ENCODE measurements around the gene PEG3. TPM values are rescaled to one million over a fixed set of nuclear protein-coding genes. Genes with fewer than 3 reads are reported as not detected.

Gene PEG3
- total and polyA plus RNA-seq, 2 donors (not counting 1 experiment from before 2014, with no cell fraction given), result 0.22 to 5.6 TPM

DNA sequence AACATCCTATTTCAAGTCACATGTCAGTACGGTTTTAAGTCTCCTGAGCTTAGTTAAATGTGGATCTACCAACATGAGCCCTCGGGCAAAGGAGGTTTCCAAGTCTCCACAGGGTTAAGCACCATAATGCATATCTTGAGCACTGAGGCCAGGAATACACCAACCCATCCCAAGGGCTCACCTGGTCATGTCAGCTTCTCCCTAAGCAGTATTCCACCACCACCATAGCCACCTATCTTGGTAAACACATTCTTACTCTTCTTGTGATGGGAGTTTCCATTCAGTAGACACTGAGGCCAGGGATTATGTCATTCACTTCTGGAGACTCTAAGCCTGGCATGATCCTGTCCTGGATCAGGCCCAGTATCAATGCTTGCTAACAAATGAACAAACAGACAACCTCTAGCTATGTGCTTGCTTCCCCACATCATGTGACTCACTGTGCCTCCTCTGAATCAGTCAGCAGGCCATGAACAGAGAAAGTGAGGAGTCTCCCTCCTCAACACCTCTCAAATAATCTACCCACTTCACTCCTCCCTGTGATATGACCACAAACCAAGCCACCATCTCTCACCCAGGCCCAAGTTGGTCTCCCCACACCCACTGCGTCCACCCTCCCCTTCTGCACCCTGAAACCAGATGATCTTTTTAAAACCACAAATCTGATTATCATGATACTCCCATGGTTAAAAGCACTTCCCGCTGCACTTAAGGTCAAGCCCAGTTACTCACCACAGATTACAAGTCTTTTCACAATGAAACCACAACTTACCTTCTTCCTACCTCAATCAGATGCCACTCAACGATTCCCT lies 5.8 kb downstream of the PEG3 start:
- no peak for DNase-seq (ENCODE audit: low read depth in 2 of 2)
- Histone ChIP-seq H3K4me1 (ENCODE audit: control insufficient read depth, extremely low read depth, insufficient read depth, low read length) (no peaks in the 10 kb centered on the region), H3K4me2 (ENCODE audit: extremely low read depth, insufficient read depth, low read length) (no peak overlapping the region), H3K27ac (ENCODE audit: insufficient read depth, low read length) (no peak overlapping the region), H3K36me3 (ENCODE audit: control insufficient read depth, insufficient read depth, low read length) (no peaks in the 10 kb centered on the region), H3K27me3 (ENCODE audit: control insufficient read depth, insufficient read depth, low read length) (no peaks in the 10 kb centered on the region), H3K4me3 (replicated peaks in 1 of 4; ENCODE audit: control extremely low read depth in 1 of 4, insufficient read depth in 1 of 4, low read depth in 3 of 4, low read length in 4 of 4) (no peak overlapping the region), H3K9ac (ENCODE audit: insufficient read depth, low read length) (no peak overlapping the region), H2AFZ (ENCODE audit: low read length) (no peak overlapping the region), H4K20me1 (ENCODE audit: control insufficient read depth, extremely low read depth, insufficient read depth, low read length) (no peaks in the 10 kb centered on the region), H3K79me2 (ENCODE audit: control insufficient read depth, insufficient read depth, low read length) (no peaks in the 10 kb centered on the region), H3K9me3 (ENCODE audit: control insufficient read depth, insufficient read depth, low read depth, low read length) (no peaks in the 10 kb centered on the region)
- TF ChIP-seq EZH2 (IDR thresholded peaks at IDR 0.05; ENCODE audit: low read length, missing control alignments) (no peak), CTCF (conservative IDR thresholded peaks at IDR 0.05 in 1 of 2, IDR thresholded peaks at IDR 0.05 in 1 of 2; ENCODE audit: low read depth in 1 of 2, low read length in 2 of 2) (no peak)

DNA sequence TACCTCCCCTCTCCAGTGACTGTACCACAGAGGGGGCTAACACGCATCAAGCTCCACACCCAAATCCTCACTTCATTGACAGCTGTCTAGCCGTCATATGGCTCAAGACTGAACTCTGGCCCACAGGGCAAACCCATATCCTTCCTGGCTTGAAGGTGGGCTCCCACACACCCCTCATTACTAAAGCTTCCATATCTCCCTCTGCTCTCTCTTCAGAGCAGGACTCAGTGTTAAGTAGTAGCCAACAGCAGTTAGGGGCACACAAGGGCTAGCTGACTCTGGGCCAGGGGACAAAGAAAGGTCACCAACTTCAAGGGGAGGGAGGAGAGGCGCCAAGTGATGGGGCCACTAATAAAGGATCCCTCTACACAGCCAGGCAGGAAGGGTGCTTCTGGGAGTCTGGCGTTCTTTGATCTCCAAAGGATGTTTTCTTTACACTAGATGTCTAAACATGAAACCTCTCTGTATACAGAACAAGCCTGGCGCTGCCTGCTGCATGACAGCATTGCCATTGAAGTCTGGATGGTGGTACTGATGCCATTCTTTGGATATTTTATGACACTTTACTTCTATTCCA lies 8.1 kb downstream of the PEG3 start:
- Histone ChIP-seq H3K4me2 (ENCODE audit: extremely low read depth, insufficient read depth, low read length) (no peak overlapping the region), H3K4me3 (replicated peaks in 1 of 4; ENCODE audit: control extremely low read depth in 1 of 4, insufficient read depth in 1 of 4, low read depth in 3 of 4, low read length in 4 of 4) (no peak overlapping the region), H3K36me3 (ENCODE audit: control insufficient read depth, insufficient read depth, low read length) (no peaks in the 10 kb centered on the region), H3K9me3 (ENCODE audit: control insufficient read depth, insufficient read depth, low read depth, low read length) (no peaks in the 10 kb centered on the region), H2AFZ (ENCODE audit: low read length) (no peak overlapping the region), H3K9ac (ENCODE audit: insufficient read depth, low read length) (no peak overlapping the region), H3K4me1 (ENCODE audit: control insufficient read depth, extremely low read depth, insufficient read depth, low read length) (no peaks in the 10 kb centered on the region), H3K27ac (ENCODE audit: insufficient read depth, low read length) (no peak overlapping the region), H3K79me2 (ENCODE audit: control insufficient read depth, insufficient read depth, low read length) (no peaks in the 10 kb centered on the region), H3K27me3 (ENCODE audit: control insufficient read depth, insufficient read depth, low read length) (no peaks in the 10 kb centered on the region), H4K20me1 (ENCODE audit: control insufficient read depth, extremely low read depth, insufficient read depth, low read length) (no peaks in the 10 kb centered on the region)
- DNase-seq (ENCODE audit: low read depth in 2 of 2), result no peak
- TF ChIP-seq EZH2 (IDR thresholded peaks at IDR 0.05; ENCODE audit: low read length, missing control alignments), result no peak
- no peak for TF ChIP-seq CTCF (conservative IDR thresholded peaks at IDR 0.05 in 1 of 2, IDR thresholded peaks at IDR 0.05 in 1 of 2; ENCODE audit: low read depth in 1 of 2, low read length in 2 of 2)

GRCh38 chr19:56831255-56831654 lies 9.3 kb downstream of the PEG3 start:
- no peaks in the 10 kb centered on the region for H3K4me1 ChIP-seq (ENCODE audit: control insufficient read depth, extremely low read depth, insufficient read depth, low read length)
- no peak for TF ChIP-seq CTCF (conservative IDR thresholded peaks at IDR 0.05 in 1 of 2, IDR thresholded peaks at IDR 0.05 in 1 of 2; ENCODE audit: low read depth in 1 of 2, low read length in 2 of 2)
- no peak for TF ChIP-seq EZH2 (IDR thresholded peaks at IDR 0.05; ENCODE audit: low read length, missing control alignments)
- H4K20me1 ChIP-seq (ENCODE audit: control insufficient read depth, extremely low read depth, insufficient read depth, low read length), result no peaks in the 10 kb centered on the region
- H3K27ac ChIP-seq (ENCODE audit: insufficient read depth, low read length), result no peak overlapping the region
- no peak overlapping the region for H3K4me3 ChIP-seq (replicated peaks in 1 of 4; ENCODE audit: control extremely low read depth in 1 of 4, insufficient read depth in 1 of 4, low read depth in 3 of 4, low read length in 4 of 4)
- no peaks in the 10 kb centered on the region for H3K36me3 ChIP-seq (ENCODE audit: control insufficient read depth, insufficient read depth, low read length)
- H3K4me2 ChIP-seq (ENCODE audit: extremely low read depth, insufficient read depth, low read length), result no peak overlapping the region
- H3K79me2 ChIP-seq (ENCODE audit: control insufficient read depth, insufficient read depth, low read length), result no peaks in the 10 kb centered on the region
- no peaks in the 10 kb centered on the region for H3K27me3 ChIP-seq (ENCODE audit: control insufficient read depth, insufficient read depth, low read length)
- no peak overlapping the region for H2AFZ ChIP-seq (ENCODE audit: low read length)
- H3K9me3 ChIP-seq (ENCODE audit: control insufficient read depth, insufficient read depth, low read depth, low read length), result no peaks in the 10 kb centered on the region
- no peak for DNase-seq (ENCODE audit: low read depth in 2 of 2)
- no peak overlapping the region for H3K9ac ChIP-seq (ENCODE audit: insufficient read depth, low read length)
